MM.1S (cell line): ENCODE results near the gene HPCAL1.

Experiments used
- CTCF ChIP-seq: fragments of 300-600 bp; sonication (generic); IDR thresholded peaks from 2 replicates; pipeline ENCODE4 v1.5.1; 2016; ENCODE audit warnings: antibody characterized with exemption, low read length, mixed read lengths
- EZH2phosphoT487 ChIP-seq: fragments of 300-600 bp; sonication (generic); IDR thresholded peaks from 2 replicates; pipeline ENCODE4 v1.6.1; 2018; ENCODE audit warnings: antibody characterized with exemption, low read length

GRCh38 chr2:10350761-10351160 is 48.1 kb downstream of the HPCAL1 start:
- TF ChIP-seq CTCF (no peak), EZH2phosphoT487 (no peak)
